H1 (cell line): ENCODE data around the gene PACSIN2. TPM values are rescaled to one million over a fixed set of nuclear protein-coding genes. Genes with fewer than 3 reads are reported as not detected.

Source experiments
- CTCF ChIA-PET: fragments of 300-600 bp; sonication (Branson Sonifier 250); formaldehyde crosslinking; loops from one replicate; lab custom pipeline; 2021; ENCODE audit not compliant: partially characterized antibody; lab: Charles Lee
- POLR2A ChIA-PET: fragments of 300-600 bp; sonication (Branson Sonifier 250); formaldehyde crosslinking; loops from one replicate; lab custom pipeline; 2021; ENCODE audit warnings: inconsistent platforms; ENCODE audit not compliant: partially characterized antibody; lab: Charles Lee
- DNase-seq, 2 experiments: peaks; one replicate each; pipeline versions ENCODE4 v3.0.0 to v3.0.0-alpha.2; 2010 to 2022; ENCODE audit warnings: low spot score in 2 of 2, low read depth in 1 of 2, mixed read lengths in 1 of 2
- FAIRE-seq: peaks from 2 replicates; lab custom pipeline; 2011; peaks lifted over from hg19 to GRCh38; lab: Jason Lieb, UNC
- H2AFZ ChIP-seq: 2 replicates; pipeline ENCODE4 v1.8.1; 2012; ENCODE audit warnings: low read length, inconsistent platforms
- H2AK5ac ChIP-seq: 2 replicates; pipeline ENCODE4 v1.6.1; 2013; ENCODE audit warnings: low read depth, low read length
- H2BK120ac ChIP-seq: replicated peaks from 2 replicates; pipeline ENCODE3; 2013; ENCODE audit warnings: low read depth, low read length, inconsistent platforms
- H2BK12ac ChIP-seq: 2 replicates; pipeline ENCODE4 v1.6.1; 2013; ENCODE audit warnings: low read depth, low read length
- H2BK15ac ChIP-seq: 2 replicates; pipeline ENCODE4 v1.6.1; 2013; ENCODE audit warnings: low read length
- H2BK20ac ChIP-seq: 2 replicates; pipeline ENCODE4 v1.6.1; 2013; ENCODE audit warnings: low read length
- H2BK5ac ChIP-seq: 2 replicates; pipeline ENCODE4 v1.6.1; 2013; ENCODE audit warnings: low read depth, low read length
- H3K14ac ChIP-seq: 2 replicates; pipeline ENCODE4 v1.6.1; 2013; ENCODE audit warnings: inconsistent platforms; ENCODE audit not compliant: insufficient read length
- H3K18ac ChIP-seq: 2 replicates; pipeline ENCODE4 v1.6.1; 2013; ENCODE audit warnings: low read length; ENCODE audit errors: extremely low read depth
- H3K23ac ChIP-seq: 2 replicates; pipeline ENCODE4 v1.6.1; 2013; ENCODE audit warnings: inconsistent platforms; ENCODE audit not compliant: insufficient read length
- H3K23me2 ChIP-seq: 2 replicates; pipeline ENCODE4 v1.6.1; 2013; ENCODE audit warnings: low read depth, low read length
- H3K27ac ChIP-seq: 2 replicates; pipeline ENCODE4 v1.6.1; 2011; ENCODE audit warnings: low read depth, low read length, inconsistent platforms
- H3K27me3 ChIP-seq, 4 experiments: replicated peaks in 1 of 4; 1 replicate in 1 of 4; 2 replicates in 3 of 4; pipeline versions ENCODE4 v1.6.1 to v1.8.1; 2011 to 2013; ENCODE audit warnings: low read length in 3 of 4, mild to moderate bottlenecking in 3 of 4, inconsistent platforms in 2 of 4, mixed read lengths in 2 of 4, moderate library complexity in 1 of 4; ENCODE audit not compliant: control insufficient read depth in 3 of 4, insufficient read depth in 3 of 4; ENCODE audit errors: extremely low read depth in 1 of 4
- H3K36me3 ChIP-seq, 4 experiments: 2 replicates each; pipeline versions ENCODE4 v1.6.1 to v1.8.1; 2011 to 2013; ENCODE audit warnings: mild to moderate bottlenecking in 4 of 4, low read length in 3 of 4, moderate library complexity in 2 of 4, control low read depth in 1 of 4, inconsistent platforms in 1 of 4; ENCODE audit not compliant: insufficient read depth in 4 of 4, control insufficient read depth in 2 of 4
- H3K4ac ChIP-seq: replicated peaks from 2 replicates; pipeline ENCODE3; 2013; ENCODE audit warnings: low read length, low read depth, mixed read lengths, inconsistent platforms; ENCODE audit not compliant: insufficient read length
- H3K4me1 ChIP-seq, 4 experiments: replicated peaks in 1 of 4; 1 replicate in 1 of 4; 2 replicates in 3 of 4; pipeline versions ENCODE4 v1.6.1 to v1.8.1; 2011 to 2013; ENCODE audit warnings: low read length in 3 of 4, inconsistent platforms in 2 of 4, mixed read lengths in 1 of 4; ENCODE audit not compliant: insufficient read depth in 4 of 4, control insufficient read depth in 3 of 4
- H3K4me2 ChIP-seq, 2 experiments: 2 replicates each; pipeline versions ENCODE4 v1.6.1 to v1.8.1; 2011 to 2013; ENCODE audit warnings: low read depth in 2 of 2, low read length in 2 of 2, control low read depth in 1 of 2, inconsistent platforms in 1 of 2, mild to moderate bottlenecking in 1 of 2; ENCODE audit not compliant: insufficient read depth in 1 of 2
- H3K4me3 ChIP-seq, 4 experiments: fragments of 200-600, 300-600 bp in 1 of 4; sonication (generic), shearing (Covaris generic), sonication (Bioruptor Twin) in 1 of 4; 2 replicates each; pipeline versions ENCODE4 v1.5.1 to v1.8.1; 2011 to 2016; ENCODE audit warnings: low read length in 4 of 4, low read depth in 3 of 4, control low read depth in 2 of 4, inconsistent platforms in 2 of 4, mild to moderate bottlenecking in 2 of 4, mixed read lengths in 1 of 4, moderate library complexity in 1 of 4; ENCODE audit not compliant: insufficient read depth in 2 of 4; ENCODE audit errors: extremely low read depth in 1 of 4
- H3K56ac ChIP-seq: replicated peaks from 2 replicates; pipeline ENCODE3; 2013; ENCODE audit warnings: low read depth, mild to moderate bottlenecking, mixed read lengths, low read length, inconsistent platforms; ENCODE audit not compliant: insufficient read length
- H3K79me1 ChIP-seq: 2 replicates; pipeline ENCODE4 v1.6.1; 2013; ENCODE audit warnings: low read depth, low read length, control low read depth
- H3K79me2 ChIP-seq, 2 experiments: 2 replicates each; pipeline versions ENCODE4 v1.6.1 to v1.8.1; 2012 to 2013; ENCODE audit warnings: low read length in 2 of 2, mild to moderate bottlenecking in 2 of 2, inconsistent platforms in 1 of 2; ENCODE audit not compliant: insufficient read depth in 2 of 2, control insufficient read depth in 1 of 2
- H3K9ac ChIP-seq, 4 experiments: replicated peaks in 1 of 4; 1 replicate in 1 of 4; 2 replicates in 3 of 4; pipeline versions ENCODE4 v1.6.1 to v1.8.1; 2011 to 2013; ENCODE audit warnings: low read depth in 3 of 4, low read length in 3 of 4, control low read depth in 2 of 4, mild to moderate bottlenecking in 2 of 4, moderate library complexity in 2 of 4, inconsistent platforms in 1 of 4; ENCODE audit errors: extremely low read depth in 1 of 4
- H3K9me3 ChIP-seq, 2 experiments: 2 replicates each; pipeline versions ENCODE4 v1.6.1 to v1.8.1; 2012 to 2013; ENCODE audit warnings: mild to moderate bottlenecking in 2 of 2, moderate library complexity in 2 of 2, control low read depth in 1 of 2, inconsistent platforms in 1 of 2, low read depth in 1 of 2, low read length in 1 of 2, mixed read lengths in 1 of 2; ENCODE audit not compliant: insufficient read depth in 2 of 2
- H4K20me1 ChIP-seq, 2 experiments: replicated peaks in 1 of 2; 2 replicates each; pipeline versions ENCODE3 to v1.8.1; 2011 to 2013; ENCODE audit warnings: inconsistent platforms in 2 of 2, low read length in 2 of 2, mild to moderate bottlenecking in 1 of 2; ENCODE audit not compliant: insufficient read depth in 2 of 2, control insufficient read depth in 1 of 2
- H4K5ac ChIP-seq: 2 replicates; pipeline ENCODE4 v1.6.1; 2013; ENCODE audit warnings: low read length, low read depth, mixed read lengths, inconsistent platforms; ENCODE audit not compliant: insufficient read length
- H4K8ac ChIP-seq: 2 replicates; pipeline ENCODE4 v1.8.0; 2013; ENCODE audit warnings: mild to moderate bottlenecking, moderate library complexity, low read length, inconsistent platforms; ENCODE audit not compliant: insufficient read depth; ENCODE audit errors: extremely low read depth
- H4K91ac ChIP-seq: replicated peaks from 2 replicates; pipeline ENCODE3; 2013; ENCODE audit warnings: low read length, mixed read lengths, inconsistent platforms; ENCODE audit not compliant: insufficient read length
- CTBP2 ChIP-seq: IDR thresholded peaks from 2 replicates; pipeline ENCODE4 v1.7.0; 2011; ENCODE audit warnings: borderline replicate concordance, mild to moderate bottlenecking, moderate library complexity, mixed read lengths, low read length; ENCODE audit not compliant: insufficient read depth, insufficient read length
- HDAC2 ChIP-seq, 2 experiments: fragments of 300-600 bp in 1 of 2; sonication (generic) in 1 of 2; IDR thresholded peaks; 2 replicates each; pipeline ENCODE4 v1.6.1; 2011 to 2012; ENCODE audit warnings: low read depth in 2 of 2, low read length in 2 of 2, mild to moderate bottlenecking in 2 of 2, moderate library complexity in 2 of 2, borderline replicate concordance in 1 of 2, inconsistent platforms in 1 of 2
- HDAC6 ChIP-seq: IDR thresholded peaks from one replicate; pipeline ENCODE4 v1.7.1; 2012; ENCODE audit warnings: low read depth, mild to moderate bottlenecking, inconsistent platforms, low read length, moderate library complexity
- KDM5A ChIP-seq: fragments of 200-600 bp; IDR thresholded peaks from 2 replicates; pipeline ENCODE4 v1.7.1; 2012; ENCODE audit warnings: mild to moderate bottlenecking, low read length, inconsistent platforms, mixed read lengths
- RBBP5 ChIP-seq: IDR thresholded peaks from 2 replicates; pipeline ENCODE4 v1.7.1; 2012; ENCODE audit warnings: low read depth, mild to moderate bottlenecking, inconsistent platforms, low read length, moderate library complexity, borderline replicate concordance
- RNF2 ChIP-seq: fragments of 200-900, 300-1000 bp; sonication (generic); IDR thresholded peaks from 2 replicates; pipeline ENCODE4 v1.7.1; 2016; ENCODE audit warnings: borderline replicate concordance, low read depth, mild to moderate bottlenecking, antibody characterized with exemption, low read length; ENCODE audit not compliant: poor library complexity, severe bottlenecking; ENCODE audit errors: missing control alignments
- RXRA ChIP-seq: IDR thresholded peaks from 2 replicates; pipeline ENCODE4 v1.6.1; 2011; ENCODE audit warnings: low read depth, mild to moderate bottlenecking, low read length, moderate library complexity; ENCODE audit not compliant: insufficient read depth
- SIRT6 ChIP-seq: IDR thresholded peaks from one replicate; pipeline ENCODE4 v1.7.1; 2012; ENCODE audit warnings: low read length, inconsistent platforms
- SUZ12 ChIP-seq: fragments of 200-600 bp; sonication (generic); IDR thresholded peaks from 2 replicates; pipeline ENCODE4 v1.6.1; 2012; ENCODE audit warnings: mild to moderate bottlenecking, inconsistent platforms, low read length, moderate library complexity, mixed read lengths
- WGBS, 2 experiments: shearing (Covaris generic) in 1 of 2; methylation state at CpG; one replicate each; pipeline versions ENCODE4 v1.1.6 to v1.1.7; 2013 to 2015; ENCODE audit warnings: low lambda C conversion rate in 2 of 2, mixed read lengths in 2 of 2, inconsistent platforms in 1 of 2, low coverage in 1 of 2, missing lambda C conversion rate in 1 of 2; ENCODE audit not compliant: insufficient replicate concordance in 2 of 2, insufficient coverage in 1 of 2, insufficient read length in 1 of 2; ENCODE audit errors: extremely low coverage in 1 of 2, missing lambda C conversion rate in 1 of 2; 5-methylcytosine and 5-hydroxymethylcytosine counted together
- polyA plus RNA-seq, 7 experiments: library from polyadenylated mRNA; depleted of rRNA in 3 of 7; stranded (reverse) in 5 of 7; unstranded in 2 of 7; fragments of >200 nt in 5 of 7; fragments of 200-250 nt in 2 of 7; gene quantifications; 1 replicate in 5 of 7; 2 replicates in 1 of 7; 4 replicates in 1 of 7; pipeline versions ENCODE4 v1.2.1 to v1.2.3, GENCODE V29; 2011 to 2013; ENCODE audit warnings: missing spikeins in 2 of 7, mixed read lengths in 2 of 7
- total RNA-seq: library from RNA; stranded (reverse); fragmentation: NEBNext Ultra II Directional; extraction: Animal tissue kit (Norgen Biotek cat#: 25700); gene quantifications from 2 replicates; pipeline ENCODE4 v1.2.1, GENCODE V29; 2021

PACSIN2 gene
- total and polyA plus RNA-seq, 2 of the 8 experiments (the other 6 are each of a cell fraction or from before 2014, with no cell fraction given), result 44.8 to 64.2 TPM

GRCh38 chr22:42972649-42973535, 42.1 kb downstream of the PACSIN2 start:
- Histone ChIP-seq H2BK120ac (no peak overlapping the region), H3K27ac (no peak overlapping the region), H4K8ac (no peak overlapping the region), H3K56ac (no peak overlapping the region), H3K23ac (no peak overlapping the region), H2BK5ac (no peak overlapping the region), H3K79me2 (peaks cover 0 to 81% of the 10 kb centered on the region in 2 experiments; a peak in 3 of 4 replicates), H4K5ac (no peak overlapping the region), H3K14ac (no peak overlapping the region), H3K9ac (no peak overlapping the region), H3K4ac (no peak overlapping the region), H3K4me1 (peaks cover 5 to 10% (median 9%) of the 10 kb centered on the region in 4 experiments), H2BK15ac (no peak overlapping the region), H3K4me2 (no peak overlapping the region), H3K27me3 (no peaks in the 10 kb centered on the region), H2BK12ac (no peak overlapping the region), H3K36me3 (peaks cover 0 to 6% (median 0%) of the 10 kb centered on the region in 4 experiments; a peak in 1 of 8 replicates), H2AFZ (no peak overlapping the region), H4K91ac (no peak overlapping the region), H3K4me3 (no peak overlapping the region), H3K23me2 (no peaks in the 10 kb centered on the region; the same call in 1 of the 2 replicates), H4K20me1 (peaks cover 5 to 23% of the 10 kb centered on the region in 2 experiments), H3K9me3 (peaks cover 0 to 16% of the 10 kb centered on the region in 2 experiments; a peak in 2 of 4 replicates), H2BK20ac (no peak overlapping the region), H2AK5ac (no peak overlapping the region), H3K18ac (no peak overlapping the region), H3K79me1 (peaks cover 9% of the 10 kb centered on the region; the same call in 1 of the 2 replicates)
- FAIRE-seq (no peak), DNase-seq (no peak)
- CTCF ChIA-PET, result interaction anchor here (0.9 to 1.1 kb wide), 3 partner anchors 48 to 130 kb away, joined by 3 to 4 read pairs (median 3); no protein-coding TSS in a partner anchor
- POLR2A ChIA-PET, result interaction anchor here (1.2 to 2.5 kb wide), 3 partner anchors 13 to 42 kb away, joined by 4 to 6 read pairs (median 4); partner anchors contain the start of gene PACSIN2
- 89% methylated on average over 10 of the region's 10 CpGs; no CpG with 5 or more reads in 1 of the 2 experiments for WGBS, 2 experiments
- TF ChIP-seq CTBP2, result no peak
- TF ChIP-seq RNF2, result no peak
- TF ChIP-seq SIRT6, result no peak
- TF ChIP-seq SUZ12, result no peak
- TF ChIP-seq RBBP5, result no peak
- no peak for TF ChIP-seq RXRA
- no peak for TF ChIP-seq HDAC2 (IDR thresholded peaks at IDR 0.05; ENCODE audit: borderline replicate concordance in 1 of 2, low read depth in 2 of 2, low read length in 2 of 2)
- no peak for TF ChIP-seq KDM5A
- no peak for TF ChIP-seq HDAC6
